HCT116 (cell line): ENCODE measurements around the gene FAM204A. TPM values are rescaled to one million over a fixed set of nuclear protein-coding genes. Genes with fewer than 3 reads are reported as not detected.

Experiments used
- ATAC-seq: fragments of 200-7000 bp; cut with Tn5 transposase; 2 replicates; pipeline ENCODE4 v1.9.1; 2020; ENCODE audit warnings: mild to moderate bottlenecking, moderate library complexity
- BruUV-seq: library from RNA; stranded (reverse); fragments of 400-500 nt; replicated peaks from 2 replicates; lab custom pipeline; 2021; lab: Mats Ljungman, UMichigan
- CTCF ChIA-PET: fragments of 300-600 bp; sonication (Branson Sonifier 250); formaldehyde crosslinking; loops from one replicate; lab custom pipeline; 2021; ENCODE audit warnings: antibody characterized with exemption; lab: Charles Lee
- POLR2A ChIA-PET: fragments of 300-600, 350-600 bp; sonication (Branson Sonifier 250); formaldehyde crosslinking; loops from one replicate; lab custom pipeline; 2021; ENCODE audit warnings: antibody characterized with exemption; lab: Charles Lee
- RAD21 ChIA-PET, 2 experiments: fragments of 300-600 bp; sonication (Branson Sonifier 250); formaldehyde crosslinking; loops; one replicate each; lab custom pipeline; 2023; ENCODE audit warnings: low total read pairs in 2 of 2; ENCODE audit not compliant: uncharacterized antibody in 2 of 2, unreplicated experiment in 2 of 2, low non-redundant PET in 1 of 2; lab: Charles Lee
- DNase-seq: peaks from one replicate; pipeline ENCODE4 v3.0.0-alpha.2; 2010; ENCODE audit warnings: low read depth, low spot score
- H2AFZ ChIP-seq: fragments of 200-600 bp; shearing (Covaris generic), sonication (generic); 2 replicates; pipeline ENCODE4 v1.6.1; 2017; ENCODE audit warnings: low read depth, mixed run types, mixed read lengths, antibody characterized with exemption, low read length; ENCODE audit not compliant: poor library complexity, severe bottlenecking
- H3K27ac ChIP-seq: 2 replicates; pipeline ENCODE4 v1.5.1; 2012; ENCODE audit warnings: low read depth, low read length
- H3K27me3 ChIP-seq: fragments of 200-600 bp; sonication (generic); 2 replicates; pipeline ENCODE4 v1.6.1; 2016; ENCODE audit warnings: mixed run types, low read length, mixed read lengths; ENCODE audit not compliant: insufficient read depth
- H3K36me3 ChIP-seq, 2 experiments: fragments of 200-500 bp in 1 of 2; fragments of 200-600 bp in 1 of 2; sonication (Bioruptor generic) in 1 of 2; sonication (generic) in 1 of 2; 2 replicates each; pipeline versions ENCODE4 v1.5.1 to v1.6.1; 2014 to 2016; ENCODE audit warnings: low read length in 2 of 2, inconsistent platforms in 1 of 2, mixed read lengths in 1 of 2, mixed run types in 1 of 2; ENCODE audit not compliant: insufficient read depth in 2 of 2, control insufficient read depth in 1 of 2
- H3K4me1 ChIP-seq, 2 experiments: fragments of 200-600 bp in 1 of 2; sonication (generic) in 1 of 2; 2 replicates each; pipeline versions ENCODE4 v1.5.1 to v1.6.1; 2012 to 2017; ENCODE audit warnings: low read length in 2 of 2, inconsistent platforms in 1 of 2, mild to moderate bottlenecking in 1 of 2, mixed read lengths in 1 of 2, mixed run types in 1 of 2, moderate library complexity in 1 of 2; ENCODE audit not compliant: insufficient read depth in 2 of 2, control insufficient read depth in 1 of 2
- H3K4me2 ChIP-seq: fragments of 200-600 bp; sonication (generic); 2 replicates; pipeline ENCODE4 v1.6.1; 2017; ENCODE audit warnings: mixed run types, low read length, mixed read lengths
- H3K4me3 ChIP-seq, 2 experiments: fragments of 200-600 bp in 1 of 2; sonication (generic) in 1 of 2; replicated peaks in 1 of 2; 2 replicates each; pipeline ENCODE4 v1.5.1; 2011 to 2016; ENCODE audit warnings: low read length in 2 of 2, control low read depth in 1 of 2, low read depth in 1 of 2, mild to moderate bottlenecking in 1 of 2, mixed read lengths in 1 of 2, mixed run types in 1 of 2
- H3K79me2 ChIP-seq: fragments of 200-600 bp; sonication (generic); 2 replicates; pipeline ENCODE4 v1.6.1; 2017; ENCODE audit warnings: mild to moderate bottlenecking, mixed run types, low read length, moderate library complexity, mixed read lengths; ENCODE audit not compliant: insufficient read depth
- H3K9ac ChIP-seq: fragments of 200-600 bp; sonication (generic); 2 replicates; pipeline ENCODE4 v1.6.1; 2016; ENCODE audit warnings: low read length, mixed read lengths
- H3K9me2 ChIP-seq: fragments of 200-600 bp; sonication (generic), shearing (Covaris generic); 2 replicates; pipeline ENCODE4 v1.6.1; 2017; ENCODE audit warnings: mixed run types, mild to moderate bottlenecking, moderate library complexity; ENCODE audit not compliant: insufficient read depth
- H3K9me3 ChIP-seq, 2 experiments: fragments of 200-500 bp in 1 of 2; fragments of 200-600 bp in 1 of 2; sonication (Bioruptor generic) in 1 of 2; sonication (generic) in 1 of 2; 2 replicates each; pipeline ENCODE4 v1.6.1; 2014 to 2017; ENCODE audit warnings: low read length in 2 of 2, mixed read lengths in 2 of 2, inconsistent platforms in 1 of 2, low read depth in 1 of 2, mild to moderate bottlenecking in 1 of 2, mixed run types in 1 of 2, moderate library complexity in 1 of 2; ENCODE audit not compliant: control insufficient read depth in 1 of 2, insufficient read depth in 1 of 2
- H4K20me1 ChIP-seq: fragments of 200-600 bp; sonication (generic), shearing (Covaris generic); 2 replicates; pipeline ENCODE4 v1.6.1; 2017; ENCODE audit warnings: mixed run types, mild to moderate bottlenecking, moderate library complexity; ENCODE audit not compliant: insufficient read depth
- CEBPB ChIP-seq: IDR thresholded peaks from 2 replicates; pipeline ENCODE4 v1.6.1; 2012; ENCODE audit warnings: low read depth
- EGR1 ChIP-seq: IDR thresholded peaks from 2 replicates; pipeline ENCODE4 v1.6.1; 2012; ENCODE audit warnings: low read depth
- ELF1 ChIP-seq: IDR thresholded peaks from 2 replicates; pipeline ENCODE4 v1.6.1; 2012; ENCODE audit warnings: low read depth, borderline replicate concordance
- EZH2 ChIP-seq: fragments of 200-600 bp; sonication (generic); IDR thresholded peaks from 2 replicates; pipeline ENCODE4 v1.6.1; 2017; ENCODE audit warnings: antibody characterized with exemption, mixed run types
- FOSL1 ChIP-seq: IDR thresholded peaks from 2 replicates; pipeline ENCODE4 v1.6.1; 2012; ENCODE audit warnings: low read depth
- JUND ChIP-seq: IDR thresholded peaks from 2 replicates; pipeline ENCODE4 v1.6.1; 2012
- POLR2A ChIP-seq: IDR thresholded peaks from 2 replicates; pipeline ENCODE4 v1.7.0; 2011; ENCODE audit warnings: borderline replicate concordance; ENCODE audit not compliant: insufficient read depth, insufficient read length; ENCODE audit errors: extremely low read depth
- TCF7L2 ChIP-seq: IDR thresholded peaks from 2 replicates; pipeline ENCODE4 v1.7.0; 2011; ENCODE audit warnings: borderline replicate concordance, inconsistent platforms; ENCODE audit not compliant: insufficient read depth, insufficient read length; ENCODE audit errors: extremely low read depth
- YY1 ChIP-seq: IDR thresholded peaks from 2 replicates; pipeline ENCODE4 v1.6.1; 2011; ENCODE audit warnings: low read length, low read depth, moderate library complexity, mild to moderate bottlenecking; ENCODE audit not compliant: insufficient replicate concordance; ENCODE audit errors: extremely low read depth
- ZFX ChIP-seq: fragments of 450-650 bp; IDR thresholded peaks from 2 replicates; pipeline ENCODE4 v1.6.1; 2017
- intact Hi-C: fragments of 100-400 bp; cut with micrococcal nuclease; formaldehyde crosslinking; loops from 2 replicates; pipeline ENCODE4 v1.10.0; 2022
- total RNA-seq: library from RNA; stranded (reverse); gene quantifications from one replicate; pipeline ENCODE4 v1.2.1, GENCODE V29; 2021; ENCODE audit not compliant: unreplicated experiment
- TF ChIP-seq, protein P1 (sequence below): IDR thresholded peaks from 2 replicates; pipeline ENCODE4 v1.6.1; 2012
- TF ChIP-seq, protein P2 (sequence below), 3 experiments: fragments of 200-600 bp in 1 of 3; sonication (generic) in 1 of 3; IDR thresholded peaks in 2 of 3; conservative IDR thresholded peaks in 1 of 3; 2 replicates each; pipeline ENCODE4 v1.5.1; 2012 to 2017; ENCODE audit warnings: low read depth in 2 of 3, low read length in 2 of 3, antibody characterized with exemption in 1 of 3, borderline replicate concordance in 1 of 3, control low read depth in 1 of 3, mild to moderate bottlenecking in 1 of 3, mixed read lengths in 1 of 3, mixed run types in 1 of 3, moderate library complexity in 1 of 3; ENCODE audit not compliant: insufficient read depth in 1 of 3
- TF ChIP-seq, protein P3 (sequence below): IDR thresholded peaks from 2 replicates; pipeline ENCODE4 v1.6.1; 2012; ENCODE audit warnings: low read depth
- TF ChIP-seq, protein P4 (sequence below): IDR thresholded peaks from 2 replicates; pipeline ENCODE4 v1.6.1; 2012
- TF ChIP-seq, protein P5 (sequence below): IDR thresholded peaks from 2 replicates; pipeline ENCODE4 v1.6.1; 2011; ENCODE audit warnings: mild to moderate bottlenecking, low read length, moderate library complexity; ENCODE audit not compliant: insufficient replicate concordance; ENCODE audit errors: extremely low read depth

The FAM204A gene
- total RNA-seq, 1 experiment from 2014 or later = 79.5 TPM

DNA sequence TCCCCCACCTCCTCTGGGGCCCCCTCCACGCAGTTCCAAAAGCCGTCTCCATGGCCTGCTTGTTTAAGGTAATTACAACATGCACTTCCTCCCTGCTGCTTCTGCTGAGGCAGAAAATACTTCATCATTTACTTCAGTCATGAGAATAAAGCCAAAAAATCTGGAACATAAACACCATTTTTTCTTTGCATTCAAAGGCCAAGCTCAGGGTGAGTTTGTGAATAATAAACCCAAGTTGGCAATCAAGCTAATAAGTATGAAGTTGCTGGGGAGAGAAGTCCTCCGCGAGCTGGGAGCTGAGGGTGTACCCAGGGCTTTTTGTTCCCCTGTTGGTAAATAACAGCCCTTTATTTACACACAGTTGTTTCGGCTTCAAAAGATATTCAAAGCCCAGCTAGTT lies 70.5 kb downstream of the FAM204A start (continued):
- TF ChIP-seq, protein P1, sequence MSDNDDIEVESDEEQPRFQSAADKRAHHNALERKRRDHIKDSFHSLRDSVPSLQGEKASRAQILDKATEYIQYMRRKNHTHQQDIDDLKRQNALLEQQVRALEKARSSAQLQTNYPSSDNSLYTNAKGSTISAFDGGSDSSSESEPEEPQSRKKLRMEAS = no peak
- TF ChIP-seq, protein P2, sequence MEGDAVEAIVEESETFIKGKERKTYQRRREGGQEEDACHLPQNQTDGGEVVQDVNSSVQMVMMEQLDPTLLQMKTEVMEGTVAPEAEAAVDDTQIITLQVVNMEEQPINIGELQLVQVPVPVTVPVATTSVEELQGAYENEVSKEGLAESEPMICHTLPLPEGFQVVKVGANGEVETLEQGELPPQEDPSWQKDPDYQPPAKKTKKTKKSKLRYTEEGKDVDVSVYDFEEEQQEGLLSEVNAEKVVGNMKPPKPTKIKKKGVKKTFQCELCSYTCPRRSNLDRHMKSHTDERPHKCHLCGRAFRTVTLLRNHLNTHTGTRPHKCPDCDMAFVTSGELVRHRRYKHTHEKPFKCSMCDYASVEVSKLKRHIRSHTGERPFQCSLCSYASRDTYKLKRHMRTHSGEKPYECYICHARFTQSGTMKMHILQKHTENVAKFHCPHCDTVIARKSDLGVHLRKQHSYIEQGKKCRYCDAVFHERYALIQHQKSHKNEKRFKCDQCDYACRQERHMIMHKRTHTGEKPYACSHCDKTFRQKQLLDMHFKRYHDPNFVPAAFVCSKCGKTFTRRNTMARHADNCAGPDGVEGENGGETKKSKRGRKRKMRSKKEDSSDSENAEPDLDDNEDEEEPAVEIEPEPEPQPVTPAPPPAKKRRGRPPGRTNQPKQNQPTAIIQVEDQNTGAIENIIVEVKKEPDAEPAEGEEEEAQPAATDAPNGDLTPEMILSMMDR (IDR thresholded peaks at IDR 0.05 in 2 of 3, conservative IDR thresholded peaks at IDR 0.05 in 1 of 3; ENCODE audit: borderline replicate concordance in 1 of 3, insufficient read depth in 1 of 3, low read depth in 2 of 3, low read length in 2 of 3) = no peak
- TF ChIP-seq, all 23 proteins: peak for 0

DNA sequence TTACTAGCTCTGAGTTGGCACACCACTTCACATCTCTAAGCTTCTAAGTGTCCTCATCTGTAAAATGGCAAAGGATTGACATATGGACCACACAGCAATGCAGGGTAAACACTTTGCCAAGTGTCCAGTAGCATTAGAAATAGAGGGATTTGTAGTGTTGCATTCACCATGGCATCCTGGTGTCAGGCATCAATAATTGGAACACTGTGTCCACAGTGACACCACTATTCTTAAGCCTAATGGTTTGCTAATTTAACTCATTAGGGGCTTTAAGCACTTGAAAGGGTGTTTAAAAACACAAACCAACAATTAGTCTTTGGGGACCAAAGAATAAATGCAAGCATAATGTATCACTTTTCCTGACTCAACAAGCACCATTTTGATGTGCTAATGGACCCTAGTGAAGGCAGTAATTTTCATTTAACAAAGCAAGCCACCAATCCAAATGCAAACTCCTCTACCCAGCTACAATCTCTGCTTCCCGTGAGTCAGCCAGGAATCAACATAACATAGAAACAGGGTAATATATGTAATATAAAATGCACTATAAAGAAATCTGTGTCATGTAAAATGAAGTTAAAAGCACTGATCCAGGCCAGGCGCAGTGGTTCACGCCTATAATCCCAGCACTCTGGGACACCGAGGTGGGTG lies 75.9 kb downstream of the FAM204A start:
- H3K4me3 ChIP-seq = no peak overlapping the region

More for the DNA sequence above, 75.9 kb downstream of the FAM204A start:
- intact Hi-C loops = no loop called here
- TF ChIP-seq POLR2A (no peak), ZFX (no peak), ELF1 (no peak), JUND (no peak), EGR1 (no peak), TCF7L2 (no peak), EZH2 (no peak), FOSL1 (no peak), YY1 (no peak), CEBPB (no peak)
- TF ChIP-seq, protein P3, sequence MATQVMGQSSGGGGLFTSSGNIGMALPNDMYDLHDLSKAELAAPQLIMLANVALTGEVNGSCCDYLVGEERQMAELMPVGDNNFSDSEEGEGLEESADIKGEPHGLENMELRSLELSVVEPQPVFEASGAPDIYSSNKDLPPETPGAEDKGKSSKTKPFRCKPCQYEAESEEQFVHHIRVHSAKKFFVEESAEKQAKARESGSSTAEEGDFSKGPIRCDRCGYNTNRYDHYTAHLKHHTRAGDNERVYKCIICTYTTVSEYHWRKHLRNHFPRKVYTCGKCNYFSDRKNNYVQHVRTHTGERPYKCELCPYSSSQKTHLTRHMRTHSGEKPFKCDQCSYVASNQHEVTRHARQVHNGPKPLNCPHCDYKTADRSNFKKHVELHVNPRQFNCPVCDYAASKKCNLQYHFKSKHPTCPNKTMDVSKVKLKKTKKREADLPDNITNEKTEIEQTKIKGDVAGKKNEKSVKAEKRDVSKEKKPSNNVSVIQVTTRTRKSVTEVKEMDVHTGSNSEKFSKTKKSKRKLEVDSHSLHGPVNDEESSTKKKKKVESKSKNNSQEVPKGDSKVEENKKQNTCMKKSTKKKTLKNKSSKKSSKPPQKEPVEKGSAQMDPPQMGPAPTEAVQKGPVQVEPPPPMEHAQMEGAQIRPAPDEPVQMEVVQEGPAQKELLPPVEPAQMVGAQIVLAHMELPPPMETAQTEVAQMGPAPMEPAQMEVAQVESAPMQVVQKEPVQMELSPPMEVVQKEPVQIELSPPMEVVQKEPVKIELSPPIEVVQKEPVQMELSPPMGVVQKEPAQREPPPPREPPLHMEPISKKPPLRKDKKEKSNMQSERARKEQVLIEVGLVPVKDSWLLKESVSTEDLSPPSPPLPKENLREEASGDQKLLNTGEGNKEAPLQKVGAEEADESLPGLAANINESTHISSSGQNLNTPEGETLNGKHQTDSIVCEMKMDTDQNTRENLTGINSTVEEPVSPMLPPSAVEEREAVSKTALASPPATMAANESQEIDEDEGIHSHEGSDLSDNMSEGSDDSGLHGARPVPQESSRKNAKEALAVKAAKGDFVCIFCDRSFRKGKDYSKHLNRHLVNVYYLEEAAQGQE = no peak
- TF ChIP-seq, protein P1 = no peak
- TF ChIP-seq, protein P4, sequence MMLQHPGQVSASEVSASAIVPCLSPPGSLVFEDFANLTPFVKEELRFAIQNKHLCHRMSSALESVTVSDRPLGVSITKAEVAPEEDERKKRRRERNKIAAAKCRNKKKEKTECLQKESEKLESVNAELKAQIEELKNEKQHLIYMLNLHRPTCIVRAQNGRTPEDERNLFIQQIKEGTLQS = no peak
- TF ChIP-seq, protein P5, sequence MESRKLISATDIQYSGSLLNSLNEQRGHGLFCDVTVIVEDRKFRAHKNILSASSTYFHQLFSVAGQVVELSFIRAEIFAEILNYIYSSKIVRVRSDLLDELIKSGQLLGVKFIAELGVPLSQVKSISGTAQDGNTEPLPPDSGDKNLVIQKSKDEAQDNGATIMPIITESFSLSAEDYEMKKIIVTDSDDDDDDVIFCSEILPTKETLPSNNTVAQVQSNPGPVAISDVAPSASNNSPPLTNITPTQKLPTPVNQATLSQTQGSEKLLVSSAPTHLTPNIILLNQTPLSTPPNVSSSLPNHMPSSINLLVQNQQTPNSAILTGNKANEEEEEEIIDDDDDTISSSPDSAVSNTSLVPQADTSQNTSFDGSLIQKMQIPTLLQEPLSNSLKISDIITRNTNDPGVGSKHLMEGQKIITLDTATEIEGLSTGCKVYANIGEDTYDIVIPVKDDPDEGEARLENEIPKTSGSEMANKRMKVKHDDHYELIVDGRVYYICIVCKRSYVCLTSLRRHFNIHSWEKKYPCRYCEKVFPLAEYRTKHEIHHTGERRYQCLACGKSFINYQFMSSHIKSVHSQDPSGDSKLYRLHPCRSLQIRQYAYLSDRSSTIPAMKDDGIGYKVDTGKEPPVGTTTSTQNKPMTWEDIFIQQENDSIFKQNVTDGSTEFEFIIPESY = no peak
- CTCF ChIA-PET = interaction anchor here (2.3 kb wide), 1 partner anchor 26 kb away, joined by 6 read pairs; no protein-coding TSS in a partner anchor
- RAD21 ChIA-PET = interaction anchor here in 1 of 2 experiments (0.9 kb wide), 1 partner anchor 194 kb away, joined by 3 read pairs; no protein-coding TSS in a partner anchor
- H3K9me3 ChIP-seq = no peaks in the 10 kb centered on the region
- no peaks in the 10 kb centered on the region for H3K79me2 ChIP-seq
- H3K27ac ChIP-seq = no peak overlapping the region
- no peak for DNase-seq
- no peak for ATAC-seq
- no TSS peak for BruUV-seq
- no peaks in the 10 kb centered on the region for H3K36me3 ChIP-seq
- no peak overlapping the region for H3K4me2 ChIP-seq
- H3K27me3 ChIP-seq = peaks cover 70% of the 10 kb centered on the region
- H3K4me1 ChIP-seq = peaks cover 2 to 5% of the 10 kb centered on the region in 2 experiments; a peak in 3 of 4 replicates
- POLR2A ChIA-PET = interaction anchor here (0.8 kb wide), 1 partner anchor 10 kb away, joined by 3 read pairs; no protein-coding TSS in a partner anchor
- H3K9ac ChIP-seq = no peak overlapping the region
- no peaks in the 10 kb centered on the region for H4K20me1 ChIP-seq
- H3K9me2 ChIP-seq = no peaks in the 10 kb centered on the region
- no peak overlapping the region for H2AFZ ChIP-seq
